Dermis microvascular lymphatic vessel endothelial cell (primary cell): Measurements from ENCODE around the gene LETM1. TPM values are rescaled to one million over a fixed set of nuclear protein-coding genes. Genes with fewer than 3 reads are reported as not detected.

Source experiments
- DNase-seq, 2 donors: peaks; one replicate each; pipeline versions ENCODE4 v3.0.0 to v3.0.0-alpha.2; 2010; ENCODE audit warnings: low read depth in 2 of 2
- total RNA-seq: library from RNA; depleted of rRNA; stranded (reverse); fragments of >200 nt; gene quantifications from 2 replicates; pipeline ENCODE4 v1.2.1, GENCODE V29; 2014

LETM1 gene
- total RNA-seq, 1 donor from 2014 or later: 68.3 TPM

GRCh38 chr4:1872870-1873269 lies 16.9 kb upstream of the LETM1 start:
- DNase-seq: peak in 1 of 2 donors; percentile 47

GRCh38 chr4:1871471-1872021 lies 15.6 kb upstream of the LETM1 start:
- peak in 1 of 2 donors; percentile 52 for DNase-seq

GRCh38 chr4:1870578-1871443 lies 14.9 kb upstream of the LETM1 start, which contains the start of gene NSD2:
Gene NSD2 (plus strand): TSS chr4:1871393. CDS start chr4:1900655, 29,262 bp downstream.
- DNase-seq: peak; percentile 75 to 93

- peak; percentile 46 to 89 for DNase-seq
Observed at GRCh38 chr4:1870328-1870577, 14.3 kb upstream of the LETM1 start.

GRCh38 chr4:1869530-1870327 lies 13.8 kb upstream of the LETM1 start:
- no peak for DNase-seq

- DNase-seq: no peak
Observed at GRCh38 chr4:1868912-1869311, 13.0 kb upstream of the LETM1 start.

- no peak for DNase-seq
Observed at GRCh38 chr4:1868293-1868692, 12.3 kb upstream of the LETM1 start.

GRCh38 chr4:1866189-1866661 lies 10.3 kb upstream of the LETM1 start:
- DNase-seq: no peak

GRCh38 chr4:1864076-1865008 lies 8.4 kb upstream of the LETM1 start:
- no peak for DNase-seq

- no peak for DNase-seq
Observed at GRCh38 chr4:1863297-1864033, 7.5 kb upstream of the LETM1 start.

GRCh38 chr4:1862961-1863296 lies 7.0 kb upstream of the LETM1 start:
- DNase-seq: no peak

GRCh38 chr4:1862055-1862911 lies 6.3 kb upstream of the LETM1 start:
- DNase-seq: no peak

GRCh38 chr4:1859389-1859753 lies 3.4 kb upstream of the LETM1 start:
- DNase-seq: no peak

GRCh38 chr4:1857931-1858330 lies 2.0 kb upstream of the LETM1 start:
- no peak for DNase-seq

GRCh38 chr4:1856943-1857699 lies 1.2 kb upstream of the LETM1 start:
- peak in 1 of 2 donors; percentile 21 for DNase-seq

GRCh38 chr4:1855333-1856070 lies 454 bp downstream of the LETM1 start:
- DNase-seq: peak in 1 of 2 donors; percentile 18

- DNase-seq: no peak
Observed at GRCh38 chr4:1854752-1855151, 1.2 kb downstream of the LETM1 start.

- DNase-seq: no peak
Observed at GRCh38 chr4:1852904-1853623, 2.9 kb downstream of the LETM1 start.
